ENCODE data around the gene SPNS3.

DNA sequence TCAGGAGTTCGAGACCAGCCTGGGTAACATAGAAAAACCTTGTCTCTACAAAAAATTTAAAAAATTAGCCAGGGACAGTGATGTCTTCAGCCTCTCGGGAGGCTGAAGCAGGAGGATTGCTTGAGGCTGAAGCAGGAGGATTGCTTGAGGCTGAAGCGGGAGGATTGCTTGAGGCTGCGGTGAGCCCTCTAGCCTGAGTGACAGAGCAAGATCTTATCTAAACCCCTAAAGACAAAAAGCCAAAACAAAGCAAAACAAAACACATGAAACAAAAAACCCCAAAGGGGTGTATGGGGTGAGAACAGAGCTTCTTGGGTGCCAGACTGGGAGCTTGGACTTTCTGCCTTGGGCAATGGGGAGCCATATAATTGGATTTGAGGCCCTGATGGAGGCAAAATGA lies 2.6 kb downstream of the SPNS3 start:
- no peak for TF ChIP-seq POLR2A (IDR thresholded peaks at IDR 0.05)
- TF ChIP-seq, protein P1, sequence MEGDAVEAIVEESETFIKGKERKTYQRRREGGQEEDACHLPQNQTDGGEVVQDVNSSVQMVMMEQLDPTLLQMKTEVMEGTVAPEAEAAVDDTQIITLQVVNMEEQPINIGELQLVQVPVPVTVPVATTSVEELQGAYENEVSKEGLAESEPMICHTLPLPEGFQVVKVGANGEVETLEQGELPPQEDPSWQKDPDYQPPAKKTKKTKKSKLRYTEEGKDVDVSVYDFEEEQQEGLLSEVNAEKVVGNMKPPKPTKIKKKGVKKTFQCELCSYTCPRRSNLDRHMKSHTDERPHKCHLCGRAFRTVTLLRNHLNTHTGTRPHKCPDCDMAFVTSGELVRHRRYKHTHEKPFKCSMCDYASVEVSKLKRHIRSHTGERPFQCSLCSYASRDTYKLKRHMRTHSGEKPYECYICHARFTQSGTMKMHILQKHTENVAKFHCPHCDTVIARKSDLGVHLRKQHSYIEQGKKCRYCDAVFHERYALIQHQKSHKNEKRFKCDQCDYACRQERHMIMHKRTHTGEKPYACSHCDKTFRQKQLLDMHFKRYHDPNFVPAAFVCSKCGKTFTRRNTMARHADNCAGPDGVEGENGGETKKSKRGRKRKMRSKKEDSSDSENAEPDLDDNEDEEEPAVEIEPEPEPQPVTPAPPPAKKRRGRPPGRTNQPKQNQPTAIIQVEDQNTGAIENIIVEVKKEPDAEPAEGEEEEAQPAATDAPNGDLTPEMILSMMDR (IDR thresholded peaks at IDR 0.05), result no peak
